HG03460 (cell line): ENCODE measurements around the gene TTPAL.
"Not testable (repeated sequence)": the region's sequence is repeated elsewhere in the genome, so short reads cannot be mapped to it uniquely, and the experiment has no call there.

Experiments
- ATAC-seq: cut with Tn5 transposase; IDR thresholded peaks from one replicate; pipeline ENCODE4 v1.9.1; 2021; ENCODE audit not compliant: unreplicated experiment

Gene TTPAL

DNA sequence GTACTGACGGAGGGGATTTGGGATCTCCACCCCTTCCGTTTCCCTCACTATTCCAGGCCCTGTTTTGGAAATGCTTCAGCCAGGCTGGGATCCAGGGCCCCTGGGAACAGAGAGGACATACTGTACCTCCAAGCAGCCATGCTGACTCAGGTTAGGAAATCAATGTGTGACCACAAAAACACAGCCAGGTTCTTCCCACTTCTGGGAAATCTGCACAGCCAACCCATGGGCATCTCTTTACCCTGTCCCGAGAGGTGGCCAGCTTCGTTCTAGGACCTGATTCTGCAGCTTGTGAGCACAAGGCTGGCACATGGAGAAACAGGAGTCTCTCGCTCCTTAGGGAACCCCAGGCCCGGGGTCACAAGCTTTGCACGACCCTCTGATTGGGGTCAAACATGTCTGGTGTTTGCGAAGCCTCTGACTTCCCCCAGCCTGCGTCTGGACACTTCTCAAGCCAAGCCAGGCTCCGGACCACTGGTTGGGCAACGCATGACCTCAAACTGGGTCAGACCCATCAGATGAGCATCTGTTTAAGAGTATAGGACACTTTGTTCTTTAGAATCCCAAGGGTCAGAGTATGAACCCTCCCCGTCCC, 8.3 kb upstream of the TTPAL start:
- no peak for ATAC-seq

DNA sequence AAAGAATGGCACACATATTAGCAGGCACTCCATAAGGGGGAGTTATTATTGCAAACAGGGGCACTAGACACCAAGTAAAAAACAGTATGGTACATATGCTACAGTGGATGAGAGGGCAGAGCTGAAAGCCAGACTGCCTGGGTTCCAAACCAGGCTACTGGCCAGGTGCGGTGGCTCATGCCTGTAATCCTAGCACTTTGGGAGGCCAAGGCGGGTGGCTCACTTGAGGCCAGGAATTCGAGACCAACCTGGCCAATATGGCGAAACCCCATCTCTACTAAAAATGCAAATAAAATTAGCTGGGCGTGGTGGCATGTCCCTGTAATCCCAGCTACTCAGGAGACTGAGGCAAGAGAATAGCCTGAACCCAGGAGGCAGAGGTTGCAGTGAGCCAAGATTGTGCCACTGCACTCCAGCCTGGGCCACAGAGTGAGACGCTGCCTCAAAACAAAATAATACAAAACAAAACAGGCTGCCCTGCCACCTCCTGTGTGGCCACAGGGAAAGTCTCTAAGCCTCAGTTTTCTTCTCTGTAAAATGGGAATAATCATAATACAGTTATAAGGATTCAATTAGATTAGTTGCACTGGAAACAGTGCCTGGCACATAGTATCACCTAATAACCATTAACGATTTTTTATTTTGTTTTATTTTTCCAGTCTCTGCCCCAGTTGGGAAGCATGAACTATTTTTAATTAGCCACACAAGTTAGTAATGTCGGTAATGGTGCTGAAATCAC, 7.5 kb upstream of the TTPAL start:
- ATAC-seq = no peak

DNA sequence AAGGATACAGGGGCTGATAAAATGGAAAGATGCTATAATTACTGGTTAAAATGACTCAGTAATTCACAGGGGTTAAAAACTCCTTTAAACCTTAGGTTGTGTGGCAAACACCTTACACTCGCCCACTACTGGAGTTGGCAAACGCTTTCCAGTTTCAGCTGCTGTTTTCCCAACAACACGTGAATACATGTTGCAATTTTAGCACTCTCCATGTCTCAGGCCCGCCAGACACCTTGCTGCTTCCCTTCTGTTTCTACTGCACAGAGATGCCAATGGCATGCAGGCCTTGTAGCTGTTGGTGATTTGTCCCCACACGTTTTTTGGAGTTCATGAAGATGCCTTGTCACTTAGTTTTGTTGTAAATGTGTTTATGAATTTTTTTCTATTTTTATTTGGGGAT, 5.3 kb upstream of the TTPAL start:
- ATAC-seq = no peak

DNA sequence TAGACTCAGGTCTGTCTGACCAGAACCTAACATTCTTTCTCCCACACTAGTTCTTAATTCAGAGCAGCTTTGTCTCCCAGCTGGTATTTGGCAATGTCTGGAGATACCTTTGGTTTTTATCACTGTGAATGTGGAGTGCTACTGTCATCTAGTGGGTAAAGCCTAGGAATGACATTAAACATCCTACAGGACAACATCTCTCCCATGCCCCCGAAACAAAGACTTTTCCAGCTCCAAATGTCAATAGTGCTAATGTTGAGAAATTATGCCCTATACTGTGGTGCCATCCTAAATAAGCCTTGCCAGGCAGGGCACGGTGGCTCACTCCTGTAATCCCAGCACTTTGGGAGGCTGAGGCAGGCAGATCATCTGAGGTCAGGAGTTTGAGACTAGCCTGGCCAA, 4.2 kb upstream of the TTPAL start:
- ATAC-seq = no peak

DNA sequence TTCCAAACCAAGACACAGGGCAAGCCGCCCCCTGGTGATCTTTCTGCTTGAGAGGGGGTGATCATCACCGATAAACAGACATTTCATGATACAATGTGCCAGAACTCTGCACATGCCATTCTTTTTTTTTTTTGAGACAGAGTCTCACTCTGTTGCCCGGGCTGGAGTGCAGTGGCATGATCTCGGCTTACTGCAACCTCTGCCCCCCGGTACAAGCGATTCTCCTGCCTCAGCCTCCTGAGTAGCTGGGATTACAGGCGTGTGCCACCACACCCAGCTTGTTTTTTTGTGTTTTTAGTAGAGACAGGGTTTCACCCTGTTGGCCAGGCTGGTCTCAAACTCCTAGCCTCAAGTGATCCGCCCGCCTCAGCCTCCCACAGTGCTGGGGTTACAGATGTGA, 3.4 kb upstream of the TTPAL start:
- ATAC-seq = not testable (repeated sequence)

DNA sequence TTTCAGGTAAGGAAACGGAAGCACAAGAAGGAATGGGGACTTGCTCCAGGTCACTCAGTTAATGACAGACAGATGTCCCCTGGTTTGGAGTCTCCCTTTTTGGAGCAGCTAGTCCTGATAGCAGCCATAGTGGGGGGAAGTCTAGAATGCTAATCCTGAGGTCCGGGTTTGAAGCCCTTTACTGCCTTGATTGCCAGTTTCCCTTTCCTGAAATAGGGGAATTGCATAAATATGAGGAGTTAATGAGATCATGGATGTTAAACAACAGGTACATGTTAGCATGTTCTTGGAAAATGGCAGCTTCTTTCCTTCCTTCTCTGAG, 341 bp upstream of the TTPAL start:
- no peak for ATAC-seq

DNA sequence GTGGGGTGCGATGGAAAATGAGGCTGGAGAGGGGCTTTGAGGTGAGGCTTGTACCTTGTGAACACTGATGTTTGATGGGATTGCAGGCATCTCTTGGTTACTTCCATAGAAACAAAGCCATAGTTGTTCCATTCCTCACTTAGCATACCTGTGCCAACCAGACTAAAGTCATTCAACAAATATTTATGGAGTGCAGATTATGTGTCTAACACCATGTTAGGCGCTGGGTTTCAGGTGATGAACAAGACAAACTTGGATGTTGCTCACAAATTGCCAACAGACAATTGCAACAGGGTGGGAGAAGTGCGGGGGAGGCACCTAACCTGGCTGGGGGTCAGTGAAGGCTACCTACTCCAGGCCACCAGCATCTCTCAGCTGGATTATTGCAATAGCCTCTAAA, 1.5 kb downstream of the TTPAL start:
- no peak for ATAC-seq

DNA sequence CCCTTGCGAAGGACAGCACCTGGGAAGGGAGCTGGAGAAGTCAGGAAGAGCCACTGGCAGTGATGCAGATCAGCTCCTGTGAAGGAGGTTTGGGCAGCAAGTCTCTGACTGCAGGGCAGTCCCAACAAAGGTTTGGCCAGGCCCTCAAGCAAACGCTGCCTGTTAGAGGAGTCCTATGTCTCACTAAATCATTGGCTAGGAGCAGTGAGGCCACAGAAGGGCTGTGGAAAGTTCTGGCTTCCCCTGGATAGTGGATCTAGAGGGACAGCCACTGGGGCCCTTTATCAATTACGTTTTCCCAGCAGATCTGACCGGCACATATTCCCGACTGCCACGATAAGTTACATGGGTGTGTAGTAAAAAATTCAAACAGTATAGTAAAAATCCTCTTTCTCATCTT, 2.5 kb downstream of the TTPAL start:
- ATAC-seq = no peak

DNA sequence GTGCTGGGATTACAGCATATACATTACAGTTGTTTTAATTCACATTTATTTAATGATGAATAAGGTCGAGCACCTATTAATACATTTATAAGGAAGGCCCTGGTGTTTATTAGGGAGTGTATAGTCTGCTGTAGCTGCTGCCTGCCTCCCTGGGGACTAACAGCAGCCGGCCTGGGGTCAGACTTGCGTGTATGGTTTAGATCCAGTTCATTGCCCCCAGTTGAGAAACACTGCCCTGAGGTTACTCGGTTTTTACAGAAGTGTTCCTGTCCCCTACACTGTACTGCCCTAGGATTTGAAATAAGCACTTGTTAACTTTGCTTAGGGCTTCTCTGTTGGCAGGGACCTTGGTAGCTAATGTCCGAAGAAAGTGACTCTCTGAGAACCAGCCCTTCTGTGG, 4.0 kb downstream of the TTPAL start:
- no peak for ATAC-seq

DNA sequence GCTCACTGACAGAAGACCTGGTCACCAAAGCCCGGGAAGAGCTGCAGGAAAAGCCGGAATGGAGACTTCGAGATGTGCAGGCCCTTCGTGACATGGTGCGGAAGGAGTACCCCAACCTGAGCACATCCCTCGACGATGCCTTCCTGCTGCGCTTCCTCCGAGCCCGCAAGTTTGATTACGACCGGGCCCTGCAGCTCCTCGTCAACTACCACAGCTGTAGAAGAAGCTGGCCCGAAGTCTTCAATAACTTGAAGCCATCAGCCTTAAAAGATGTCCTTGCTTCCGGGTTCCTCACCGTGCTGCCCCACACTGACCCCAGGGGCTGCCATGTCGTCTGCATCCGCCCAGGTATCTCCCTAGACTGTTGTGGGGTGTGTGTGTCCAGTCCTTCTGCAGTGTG, 4.4 kb downstream of the TTPAL start:
- ATAC-seq = no peak

DNA sequence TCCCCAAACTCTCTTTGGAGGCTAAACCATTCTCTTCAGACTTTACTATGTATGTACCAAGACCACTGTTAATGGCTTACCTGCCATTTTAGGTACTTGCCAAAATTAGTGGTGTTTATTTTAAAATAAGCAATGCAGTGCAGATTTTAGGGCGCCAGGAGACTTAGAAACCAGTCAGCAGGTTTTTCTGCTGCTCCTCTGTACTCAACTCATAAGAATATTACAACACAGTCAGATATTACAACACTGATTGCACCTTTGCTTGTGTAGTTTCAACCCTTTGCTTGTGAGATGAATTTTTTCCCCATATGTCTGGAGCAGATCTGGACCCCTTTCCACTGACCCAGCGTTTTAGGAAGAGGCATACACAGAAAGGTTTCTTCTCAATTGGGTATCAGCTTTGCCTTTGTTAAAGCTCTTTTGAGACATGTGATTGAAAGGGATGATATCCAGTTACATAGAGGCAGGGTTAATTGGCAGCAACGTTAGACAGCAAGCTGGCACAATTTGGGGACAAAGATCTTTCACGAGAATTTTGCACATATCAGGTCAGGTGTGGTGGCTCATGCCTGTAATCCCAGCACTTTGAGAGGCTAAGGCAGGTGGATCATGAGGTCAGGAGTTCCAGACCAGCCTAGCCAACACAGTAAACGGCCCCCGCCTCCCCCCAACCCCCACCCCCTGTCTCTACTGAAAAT, 6.2 kb downstream of the TTPAL start:
- ATAC-seq = no peak

DNA sequence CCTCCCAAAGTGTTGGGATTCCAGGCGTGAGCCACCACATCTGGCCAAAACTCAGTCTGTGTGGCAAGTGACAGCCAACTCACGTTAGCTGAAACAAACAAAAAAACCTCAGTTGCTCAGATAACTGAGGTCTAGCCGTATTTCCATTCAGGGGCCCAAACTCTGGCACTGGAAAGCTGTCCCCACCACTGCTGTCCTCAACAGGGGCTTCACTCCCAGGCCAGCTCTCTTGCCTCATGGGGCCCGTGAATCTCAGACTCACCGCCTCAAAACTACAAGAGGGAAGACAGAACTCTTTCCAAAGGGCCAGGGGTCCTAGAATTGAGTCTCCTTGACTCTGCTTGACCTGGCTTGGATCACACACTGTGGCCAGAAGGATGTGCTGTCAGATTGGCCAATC, 7.4 kb downstream of the TTPAL start:
- ATAC-seq = no peak

DNA sequence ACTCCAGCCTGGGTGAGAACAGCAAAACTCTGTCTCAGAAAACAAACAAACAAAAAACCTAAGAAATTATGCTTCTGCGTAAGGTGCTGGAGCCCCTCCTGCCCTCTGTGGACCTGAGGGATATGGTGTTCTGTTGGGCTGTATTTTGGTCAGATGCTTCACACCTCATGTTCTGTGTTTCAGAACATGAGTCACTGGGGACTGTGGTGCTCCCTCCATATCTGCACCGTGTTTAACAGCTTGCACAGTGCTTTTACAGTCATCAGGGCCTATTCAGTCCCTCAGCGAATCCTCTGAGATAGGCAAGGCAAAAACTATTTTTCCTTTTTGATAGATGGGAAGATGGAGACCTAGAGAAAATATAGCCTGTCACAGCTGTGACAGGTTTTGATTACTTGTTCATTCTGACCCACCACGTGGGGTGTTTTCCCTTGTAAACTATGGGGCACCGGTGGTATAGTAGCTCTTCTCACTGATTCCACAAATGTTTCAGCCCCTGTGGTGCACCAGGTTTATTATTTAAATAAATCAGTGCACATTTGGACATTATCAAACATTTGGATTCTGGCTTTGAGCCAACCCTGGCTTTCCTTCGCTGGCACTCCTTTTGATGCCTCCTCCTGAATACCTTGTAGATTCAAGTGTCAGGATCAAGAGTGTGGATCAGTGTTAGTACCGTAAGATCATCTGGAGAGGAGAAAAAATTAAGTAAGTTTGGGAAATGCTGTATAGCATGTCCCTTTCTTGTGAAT, 9.6 kb downstream of the TTPAL start:
- no peak for ATAC-seq

DNA sequence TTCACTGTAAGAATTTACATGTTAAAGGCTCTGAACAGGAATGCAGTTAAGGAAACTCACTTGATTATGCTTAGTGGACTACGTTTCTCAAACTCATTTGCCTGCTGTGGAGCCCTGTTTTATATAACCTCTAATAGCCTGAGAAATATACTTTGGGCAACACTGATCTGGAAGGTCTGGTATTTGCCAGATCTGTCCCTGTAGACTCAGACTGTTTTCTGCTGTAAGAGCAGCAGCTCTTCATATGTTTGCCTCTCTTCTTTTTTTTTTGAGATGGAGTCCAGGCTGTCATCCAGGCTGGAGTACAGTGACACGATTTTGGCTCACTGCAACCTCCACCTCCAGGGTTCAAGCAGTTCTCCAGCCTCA, 10.1 kb downstream of the TTPAL start:
- no peak for ATAC-seq

DNA sequence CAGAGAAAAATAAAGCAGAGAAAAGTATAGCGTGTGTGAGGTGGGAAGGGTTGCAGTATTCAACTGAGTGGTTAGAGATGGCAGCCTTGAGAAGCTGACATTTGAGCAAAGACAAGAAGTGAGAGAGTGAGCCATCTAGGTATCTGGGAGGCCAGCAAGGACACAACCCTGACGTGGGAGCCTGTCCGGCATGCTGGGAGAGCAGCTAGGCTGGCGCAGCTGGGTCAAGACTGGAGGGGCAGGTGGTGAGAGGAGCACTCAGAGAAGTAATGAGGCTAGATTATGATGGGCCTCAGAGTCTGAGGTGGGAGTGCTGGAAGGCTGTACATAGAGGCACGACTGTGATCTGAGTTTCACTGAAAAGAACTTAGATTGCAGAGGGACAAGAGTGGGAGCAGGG, 12.9 kb downstream of the TTPAL start:
- ATAC-seq = no peak

DNA sequence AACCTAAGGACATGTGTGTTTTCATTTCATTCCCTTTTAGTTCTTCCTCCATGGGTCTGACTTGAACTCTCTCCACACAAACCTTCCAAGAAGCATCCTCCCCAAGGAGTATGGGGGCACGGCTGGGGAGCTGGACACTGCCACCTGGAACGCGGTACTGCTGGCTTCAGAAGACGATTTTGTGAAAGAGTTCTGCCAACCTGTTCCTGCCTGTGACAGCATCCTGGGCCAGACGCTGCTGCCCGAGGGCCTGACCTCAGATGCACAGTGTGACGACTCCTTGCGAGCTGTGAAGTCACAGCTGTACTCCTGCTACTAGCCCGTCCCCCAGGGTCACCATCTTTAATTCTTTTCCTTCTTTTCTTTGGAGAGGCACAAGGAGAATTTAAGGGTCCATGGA, 13.5 kb downstream of the TTPAL start:
- no peak for ATAC-seq

DNA sequence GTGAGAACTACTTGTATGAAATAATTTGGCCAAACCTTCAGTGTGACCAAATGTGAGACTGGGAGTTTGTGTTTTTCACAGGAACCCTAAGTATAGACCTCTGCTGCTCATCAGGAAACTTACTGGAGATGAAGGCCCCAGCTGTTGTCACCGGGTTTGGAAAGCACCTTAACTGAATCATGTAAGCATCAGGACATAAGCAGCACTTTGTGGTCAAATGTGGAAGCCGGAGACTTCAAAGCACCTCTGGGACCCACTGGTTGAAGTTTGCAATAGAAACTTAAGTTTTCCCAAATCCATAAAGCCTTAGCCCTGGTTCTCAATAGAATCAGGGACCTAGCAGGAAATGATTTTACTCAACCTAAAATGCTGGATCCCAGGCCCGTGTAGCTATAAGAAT, 14.3 kb downstream of the TTPAL start:
- ATAC-seq = no peak

DNA sequence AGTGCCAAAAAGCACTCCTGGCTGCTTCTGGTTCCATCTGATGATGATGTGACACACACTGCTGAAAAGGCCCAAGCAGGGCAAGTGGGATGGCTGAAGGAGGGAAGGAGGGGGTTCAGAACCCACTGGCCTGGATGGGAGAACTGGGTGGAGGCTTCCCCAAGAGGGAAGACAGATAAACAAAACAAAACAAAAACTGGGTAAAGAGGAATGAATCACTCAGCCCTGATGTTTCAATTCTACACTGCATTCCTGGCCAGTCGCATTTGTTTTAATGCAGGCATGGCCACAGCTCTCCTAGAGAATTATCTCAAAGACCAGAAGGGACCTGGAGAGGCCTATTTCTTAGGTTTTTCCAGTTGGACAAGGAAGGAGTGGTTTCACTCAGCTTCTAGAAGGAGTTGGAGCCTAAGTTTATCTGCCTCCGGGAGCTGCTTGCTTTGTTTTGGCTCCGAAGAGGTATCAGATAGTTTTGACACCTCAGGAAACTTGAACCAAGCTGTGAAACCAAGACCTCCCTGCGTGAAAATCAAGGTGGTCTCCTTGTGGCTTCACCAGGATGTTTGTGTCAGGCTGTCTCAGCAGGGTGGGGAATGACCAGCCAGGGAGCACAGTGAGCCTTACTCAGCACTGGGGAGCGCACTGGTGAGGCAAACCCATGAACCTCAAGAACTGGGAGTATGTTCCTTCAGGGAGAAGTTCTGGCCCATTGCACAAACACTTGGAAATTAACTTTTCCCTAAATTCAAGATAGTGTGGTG, 16.1 kb downstream of the TTPAL start:
- ATAC-seq = no peak

DNA sequence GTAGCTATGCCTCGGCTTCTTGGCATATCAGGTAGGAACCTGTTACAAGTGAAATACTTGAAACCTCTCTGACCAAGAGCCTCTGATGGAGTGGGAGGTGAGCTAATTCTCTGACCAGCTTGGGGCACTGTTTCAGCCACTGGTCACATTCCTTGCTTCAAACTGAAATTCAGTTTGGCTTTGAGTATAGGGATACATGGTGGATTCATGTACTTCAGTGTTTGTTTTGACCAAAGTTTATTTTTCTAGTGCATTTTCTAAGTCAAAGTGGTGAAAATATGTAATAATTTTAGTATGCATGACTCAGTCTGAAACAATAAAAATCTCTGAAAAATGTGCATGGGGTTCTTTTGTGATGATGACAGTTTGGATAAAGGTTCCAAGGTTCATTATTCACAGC, 18.6 kb downstream of the TTPAL start:
- ATAC-seq = no peak

DNA sequence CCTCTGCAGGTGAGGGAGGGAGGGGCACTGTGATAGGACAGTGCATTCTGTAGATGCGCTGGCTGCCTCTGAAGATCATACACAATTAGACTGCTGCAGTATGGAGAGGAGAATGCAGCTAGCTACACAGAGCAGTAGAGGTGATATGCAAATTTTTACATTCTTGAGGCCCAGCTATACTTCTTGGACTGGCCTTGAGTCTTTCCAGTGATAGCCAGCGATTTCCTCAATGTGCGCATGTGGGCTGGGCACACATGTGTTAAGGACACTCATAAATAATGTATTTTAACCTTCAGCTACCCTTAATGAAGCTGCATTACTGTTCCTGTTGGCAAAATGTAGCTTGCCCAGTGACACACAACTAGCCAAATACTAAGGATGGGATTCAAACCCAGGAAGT, 19.0 kb downstream of the TTPAL start:
- ATAC-seq = no peak

DNA sequence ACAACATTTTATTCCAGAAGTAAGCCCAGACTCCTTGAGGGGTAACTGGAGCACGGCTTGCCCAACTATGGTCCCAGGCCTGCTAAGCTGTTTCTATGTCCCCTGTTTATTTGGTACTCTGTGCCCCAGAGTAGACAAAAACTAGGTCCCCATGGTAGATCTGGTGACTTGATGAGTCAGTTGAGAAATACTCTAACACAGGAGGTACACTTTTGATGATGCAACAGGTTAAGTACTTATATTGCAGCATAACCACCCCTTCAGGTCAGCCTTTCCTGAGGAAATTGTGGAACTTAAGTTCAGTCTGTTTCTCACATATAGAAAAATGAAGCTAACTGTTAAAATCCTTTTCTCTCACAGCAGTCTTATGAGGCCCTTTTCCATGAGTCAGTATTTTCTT, 19.6 kb downstream of the TTPAL start:
- no peak for ATAC-seq
